WTC11 (cell line): ENCODE results near the gene NSMCE1. TPM values are rescaled to one million over a fixed set of nuclear protein-coding genes. Genes with fewer than 3 reads are reported as not detected.

ENCODE experiments used
- ATAC-seq: fragments of 200-7000 bp; cut with Tn5 transposase; 2 replicates; pipeline ENCODE4 v1.10.0; 2021; ENCODE audit warnings: mild to moderate bottlenecking, moderate library complexity
- CTCF ChIA-PET: fragments of 300-600 bp; sonication (Branson Sonifier 250); formaldehyde crosslinking; loops from one replicate; lab custom pipeline; 2021; ENCODE audit warnings: antibody characterized with exemption; lab: Charles Lee
- POLR2A ChIA-PET: fragments of 350-600 bp; sonication (Branson Sonifier 250); formaldehyde crosslinking; loops from one replicate; lab custom pipeline; 2021; ENCODE audit warnings: antibody characterized with exemption; lab: Charles Lee
- DNase-seq: peaks from one replicate; pipeline ENCODE4 v3.0.0; 2021; ENCODE audit warnings: low spot score
- H3K27ac Mint-ChIP-seq: 2 replicates; pipeline ENCODE4 v1.8.0; 2021; ENCODE audit warnings: mixed read lengths
- H3K27me3 Mint-ChIP-seq: 2 replicates; pipeline ENCODE4 v1.8.0; 2021; ENCODE audit warnings: low read depth, mild to moderate bottlenecking, moderate library complexity, mixed read lengths
- H3K36me3 Mint-ChIP-seq: 2 replicates; pipeline ENCODE4 v1.8.0; 2021; ENCODE audit warnings: mixed read lengths
- H3K4me1 Mint-ChIP-seq: 2 replicates; pipeline ENCODE4 v1.8.0; 2022; ENCODE audit warnings: mixed read lengths
- H3K4me3 Mint-ChIP-seq: 2 replicates; pipeline ENCODE4 v1.8.0; 2021; ENCODE audit warnings: mild to moderate bottlenecking, moderate library complexity, mixed read lengths
- H3K9me3 Mint-ChIP-seq: 2 replicates; pipeline ENCODE4 v1.8.0; 2021; ENCODE audit warnings: mixed read lengths
- CREM ChIP-seq: sonication (generic); formaldehyde crosslinking; IDR thresholded peaks from 2 replicates; pipeline ENCODE4 v1.8.1; 2022; ENCODE audit warnings: mild to moderate bottlenecking, missing genetic modification reagents, moderate library complexity
- E2F1 ChIP-seq: sonication (generic); formaldehyde crosslinking; IDR thresholded peaks from 2 replicates; pipeline ENCODE4 v1.8.0; 2022; ENCODE audit warnings: mild to moderate bottlenecking, missing genetic modification reagents
- E2F5 ChIP-seq: sonication (generic); formaldehyde crosslinking; IDR thresholded peaks from 2 replicates; pipeline ENCODE4 v1.8.1; 2022; ENCODE audit warnings: mild to moderate bottlenecking, moderate library complexity, missing genetic modification reagents
- GABPB1 ChIP-seq: sonication (generic); formaldehyde crosslinking; IDR thresholded peaks from 2 replicates; pipeline ENCODE4 v1.8.1; 2023; ENCODE audit warnings: mild to moderate bottlenecking, missing genetic modification reagents
- HMGA2 ChIP-seq: fragments of 250-450 bp; sonication (Bioruptor Pico); IDR thresholded peaks from 2 replicates; pipeline ENCODE4 v1.4.0; 2021; ENCODE audit warnings: mild to moderate bottlenecking, moderate library complexity
- PRDM15 ChIP-seq: sonication (generic); formaldehyde crosslinking; IDR thresholded peaks from 2 replicates; pipeline ENCODE4 v1.8.0; 2022; ENCODE audit warnings: missing genetic modification reagents
- PREB ChIP-seq: sonication (generic); formaldehyde crosslinking; IDR thresholded peaks from 2 replicates; pipeline ENCODE4 v1.8.1; 2022; ENCODE audit warnings: mild to moderate bottlenecking, missing genetic modification reagents, moderate library complexity, borderline replicate concordance
- RELA ChIP-seq: sonication (generic); formaldehyde crosslinking; IDR thresholded peaks from 2 replicates; pipeline ENCODE4 v1.8.1; 2022; ENCODE audit warnings: missing genetic modification reagents, mild to moderate bottlenecking, borderline replicate concordance
- SMAD4 ChIP-seq: sonication (generic); formaldehyde crosslinking; IDR thresholded peaks from 2 replicates; pipeline ENCODE4 v1.8.0; 2022; ENCODE audit warnings: mild to moderate bottlenecking, missing genetic modification reagents
- TEAD1 ChIP-seq: sonication (generic); formaldehyde crosslinking; IDR thresholded peaks from 2 replicates; pipeline ENCODE4 v1.8.0; 2022; ENCODE audit warnings: mild to moderate bottlenecking, missing genetic modification reagents
- USF2 ChIP-seq: sonication (generic); formaldehyde crosslinking; IDR thresholded peaks from 2 replicates; pipeline ENCODE4 v1.8.1; 2023; ENCODE audit warnings: mild to moderate bottlenecking, missing genetic modification reagents, moderate library complexity
- ZBTB21 ChIP-seq: sonication (generic); formaldehyde crosslinking; IDR thresholded peaks from 2 replicates; pipeline ENCODE4 v1.8.1; 2023; ENCODE audit warnings: mild to moderate bottlenecking, missing genetic modification reagents, borderline replicate concordance
- ZNF423 ChIP-seq: fragments of 250-450 bp; sonication (Bioruptor Pico); IDR thresholded peaks from 2 replicates; pipeline ENCODE4 v2.1.2; 2022; ENCODE audit warnings: mild to moderate bottlenecking, moderate library complexity
- ZNF425 ChIP-seq: fragments of 250-450 bp; sonication (Bioruptor Pico); conservative IDR thresholded peaks from 2 replicates; pipeline ENCODE4 v1.9.0; 2021; ENCODE audit warnings: mild to moderate bottlenecking
- total RNA-seq: library from RNA; stranded (reverse); gene quantifications from 3 replicates; pipeline ENCODE4 v1.2.3, GENCODE V29; 2021

Gene NSMCE1
- total RNA-seq, 1 experiment from 2014 or later: 29.4 TPM

GRCh38 chr16:27315333-27316037, 46.9 kb upstream of the NSMCE1 start:
- Mint-ChIP-seq H3K9me3 (no peaks in the 10 kb centered on the region), H3K27ac (no peak overlapping the region; the same call in 1 of the 2 replicates), H3K4me3 (peak overlapping the region; percentile 81), H3K36me3 (no peaks in the 10 kb centered on the region), H3K4me1 (peaks cover 42% of the 10 kb centered on the region), H3K27me3 (peaks cover 3% of the 10 kb centered on the region; the same call in 1 of the 2 replicates)
- TF ChIP-seq GABPB1 (CRISPR knock-in tag): peak; percentile 60; the same call in 1 of the 2 replicates
- TF ChIP-seq PREB (CRISPR knock-in tag): no peak
- peak; percentile 5; the same call in 1 of the 2 replicates for TF ChIP-seq ZNF423 (CRISPR knock-in tag)
- DNase-seq: peak; percentile 19
- ChIA-PET POLR2A (no interaction called here), CTCF (interaction anchor here (0.8 to 3.6 kb wide), 4 partner anchors 11 to 136 kb away, joined by 3 to 11 read pairs (median 3); no protein-coding TSS in a partner anchor)
- ATAC-seq: peak; percentile 11; the same call in 1 of the 2 replicates

GRCh38 chr16:27314986-27315332, 46.4 kb upstream of the NSMCE1 start:
- no peak overlapping the region for H3K27ac Mint-ChIP-seq
- DNase-seq (no peak), ATAC-seq (no peak)
- H3K36me3 Mint-ChIP-seq: no peaks in the 10 kb centered on the region
- no peak for TF ChIP-seq PRDM15 (CRISPR knock-in tag)
- no peak for TF ChIP-seq HMGA2 (CRISPR knock-in tag)
- TF ChIP-seq E2F1 (CRISPR knock-in tag): no peak
- no peak for TF ChIP-seq RELA (CRISPR knock-in tag)
- TF ChIP-seq ZBTB21 (CRISPR knock-in tag): no peak
- TF ChIP-seq E2F5 (CRISPR knock-in tag): no peak
- no peak for TF ChIP-seq USF2
- TF ChIP-seq ZNF425 (CRISPR knock-in tag): no peak
- no peak for TF ChIP-seq CREM
- TF ChIP-seq SMAD4 (CRISPR knock-in tag): no peak
- TF ChIP-seq TEAD1: no peak
- peaks cover 42% of the 10 kb centered on the region for H3K4me1 Mint-ChIP-seq
- H3K27me3 Mint-ChIP-seq: peaks cover 3% of the 10 kb centered on the region; the same call in 1 of the 2 replicates
- ChIA-PET CTCF (interaction anchor here (1.0 to 3.6 kb wide), 2 partner anchors 51 to 136 kb away, joined by 3 to 11 read pairs; no protein-coding TSS in a partner anchor), POLR2A (no interaction called here)
- peak overlapping the region; percentile 81 for H3K4me3 Mint-ChIP-seq
- no peaks in the 10 kb centered on the region for H3K9me3 Mint-ChIP-seq
